SU-DHL-6 (cell line): ENCODE data around the gene PEA15.

Source experiments
- H2AFZ ChIP-seq: fragments of 200-600 bp; sonication (generic); 2 replicates; pipeline ENCODE4 v1.6.1; 2014; ENCODE audit warnings: low read depth, mild to moderate bottlenecking, moderate library complexity, mixed read lengths, antibody characterized with exemption, low read length; ENCODE audit not compliant: severe bottlenecking
- H3F3A ChIP-seq: fragments of 200-600 bp; shearing (Covaris generic); 2 replicates; pipeline ENCODE4 v1.6.0; 2016; ENCODE audit warnings: antibody characterized with exemption, mild to moderate bottlenecking; ENCODE audit not compliant: insufficient read depth
- H3K27ac ChIP-seq: fragments of 200-600 bp; sonication (generic); 2 replicates; pipeline ENCODE4 v1.5.1; 2016; ENCODE audit warnings: low read depth, mild to moderate bottlenecking, low read length, moderate library complexity, mixed read lengths
- H3K27me3 ChIP-seq: fragments of 200-600 bp; sonication (generic), shearing (Covaris generic); 2 replicates; pipeline ENCODE4 v1.6.0; 2014; ENCODE audit warnings: mild to moderate bottlenecking, low read length
- H3K36me3 ChIP-seq: fragments of 200-600 bp; sonication (generic); 2 replicates; pipeline ENCODE4 v1.6.1; 2014; ENCODE audit warnings: mild to moderate bottlenecking, low read length, mixed read lengths
- H3K4me2 ChIP-seq: fragments of 300-600, 200-600 bp; shearing (Covaris generic), sonication (generic); 2 replicates; pipeline ENCODE4 v1.6.0; 2014; ENCODE audit warnings: low read length, low read depth, mild to moderate bottlenecking; ENCODE audit not compliant: poor library complexity, severe bottlenecking
- H3K4me3 ChIP-seq: fragments of 200-600 bp; sonication (generic); 2 replicates; pipeline ENCODE4 v1.5.1; 2014; ENCODE audit warnings: antibody characterized with exemption, low read length, mild to moderate bottlenecking, mixed read lengths; ENCODE audit not compliant: insufficient read depth, poor library complexity, severe bottlenecking
- H3K79me2 ChIP-seq: fragments of 200-600 bp; sonication (generic); 2 replicates; pipeline ENCODE4 v1.6.1; 2014; ENCODE audit warnings: mild to moderate bottlenecking, low read length, moderate library complexity; ENCODE audit not compliant: insufficient read depth
- H3K9ac ChIP-seq: fragments of 200-600 bp; sonication (generic); 2 replicates; pipeline ENCODE4 v1.7.0; 2014; ENCODE audit warnings: mild to moderate bottlenecking, low read length
- H3K9me2 ChIP-seq: fragments of 200-600 bp; sonication (generic); replicated peaks from 2 replicates; pipeline ENCODE4 v1.6.1; 2014; ENCODE audit warnings: low read length; ENCODE audit not compliant: insufficient read depth
- H3K9me3 ChIP-seq: fragments of 200-600 bp; sonication (generic); 2 replicates; pipeline ENCODE4 v1.6.1; 2014; ENCODE audit warnings: low read length, mixed read lengths; ENCODE audit not compliant: insufficient read depth
- H4K20me1 ChIP-seq: fragments of 200-600 bp; sonication (generic); 2 replicates; pipeline ENCODE4 v1.6.1; 2014; ENCODE audit warnings: low read depth, mild to moderate bottlenecking, antibody characterized with exemption, low read length, moderate library complexity, mixed read lengths
- EZH2phosphoT487 ChIP-seq: fragments of 200-600 bp; sonication (generic), shearing (Covaris generic); conservative IDR thresholded peaks from 2 replicates; pipeline ENCODE4 v1.6.1; 2018; ENCODE audit warnings: mild to moderate bottlenecking, antibody characterized with exemption, low read length, moderate library complexity, mixed read lengths
- TF ChIP-seq, protein P1 (sequence below): fragments of 200-600 bp; sonication (generic); IDR thresholded peaks from one replicate; pipeline ENCODE4 v1.5.1; 2017; ENCODE audit warnings: antibody characterized with exemption, mild to moderate bottlenecking, low read length, moderate library complexity; ENCODE audit not compliant: insufficient read depth, poor library complexity, severe bottlenecking

Gene PEA15

GRCh38 chr1:160257411-160258015 is 52.3 kb downstream of the PEA15 start:
- Histone ChIP-seq H3K9ac (no peak overlapping the region), H3F3A (peaks cover 12% of the 10 kb centered on the region), H3K27ac (no peak overlapping the region), H4K20me1 (no peaks in the 10 kb centered on the region), H3K79me2 (peaks cover 37% of the 10 kb centered on the region), H2AFZ (no peak overlapping the region), H3K9me3 (no peaks in the 10 kb centered on the region), H3K4me2 (no peak overlapping the region), H3K36me3 (no peaks in the 10 kb centered on the region), H3K4me3 (no peak overlapping the region), H3K27me3 (no peaks in the 10 kb centered on the region), H3K9me2 (no peaks in the 10 kb centered on the region)
- no peak for TF ChIP-seq EZH2phosphoT487

DNA sequence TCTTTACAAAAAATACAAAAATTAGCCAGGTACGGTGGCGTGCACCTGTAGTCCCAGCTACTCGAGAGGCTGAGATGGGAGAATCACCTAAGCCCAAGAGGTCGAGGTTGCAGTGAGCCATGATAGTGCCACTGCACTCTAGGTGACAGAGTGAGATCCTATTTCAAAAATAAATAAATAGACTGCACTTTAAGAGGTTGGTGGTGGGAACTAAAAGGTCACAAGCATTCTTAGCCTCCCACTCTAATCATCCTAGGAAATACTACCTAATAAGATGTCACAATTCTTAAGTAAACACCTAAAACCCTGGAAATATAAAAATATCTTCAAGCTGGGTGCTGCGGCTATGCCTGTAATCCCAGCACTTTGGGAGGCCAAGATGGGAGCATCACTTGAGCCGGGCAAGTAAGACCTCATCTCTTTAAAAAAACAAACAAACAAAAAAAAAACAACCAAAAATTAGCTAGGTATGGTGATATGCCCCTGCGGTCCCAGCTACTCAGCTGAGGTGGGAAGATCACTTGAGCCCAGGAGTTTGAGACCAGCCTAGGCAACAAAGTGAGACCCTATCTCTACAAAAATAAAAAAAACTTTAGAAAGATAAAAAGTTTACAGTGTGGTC is 53.1 kb downstream of the PEA15 start:
- no peaks in the 10 kb centered on the region for H3K9me3 ChIP-seq
- H3K79me2 ChIP-seq = peaks cover 36% of the 10 kb centered on the region
- peaks cover 7% of the 10 kb centered on the region; the same call in 1 of the 2 replicates for H3F3A ChIP-seq
- H3K27me3 ChIP-seq = no peaks in the 10 kb centered on the region
- no peaks in the 10 kb centered on the region for H3K9me2 ChIP-seq
- no peaks in the 10 kb centered on the region for H4K20me1 ChIP-seq
- TF ChIP-seq EZH2phosphoT487 = no peak
- TF ChIP-seq, protein P1, sequence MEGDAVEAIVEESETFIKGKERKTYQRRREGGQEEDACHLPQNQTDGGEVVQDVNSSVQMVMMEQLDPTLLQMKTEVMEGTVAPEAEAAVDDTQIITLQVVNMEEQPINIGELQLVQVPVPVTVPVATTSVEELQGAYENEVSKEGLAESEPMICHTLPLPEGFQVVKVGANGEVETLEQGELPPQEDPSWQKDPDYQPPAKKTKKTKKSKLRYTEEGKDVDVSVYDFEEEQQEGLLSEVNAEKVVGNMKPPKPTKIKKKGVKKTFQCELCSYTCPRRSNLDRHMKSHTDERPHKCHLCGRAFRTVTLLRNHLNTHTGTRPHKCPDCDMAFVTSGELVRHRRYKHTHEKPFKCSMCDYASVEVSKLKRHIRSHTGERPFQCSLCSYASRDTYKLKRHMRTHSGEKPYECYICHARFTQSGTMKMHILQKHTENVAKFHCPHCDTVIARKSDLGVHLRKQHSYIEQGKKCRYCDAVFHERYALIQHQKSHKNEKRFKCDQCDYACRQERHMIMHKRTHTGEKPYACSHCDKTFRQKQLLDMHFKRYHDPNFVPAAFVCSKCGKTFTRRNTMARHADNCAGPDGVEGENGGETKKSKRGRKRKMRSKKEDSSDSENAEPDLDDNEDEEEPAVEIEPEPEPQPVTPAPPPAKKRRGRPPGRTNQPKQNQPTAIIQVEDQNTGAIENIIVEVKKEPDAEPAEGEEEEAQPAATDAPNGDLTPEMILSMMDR = no peak
- no peak overlapping the region for H3K27ac ChIP-seq
- no peaks in the 10 kb centered on the region for H3K36me3 ChIP-seq
- H3K9ac ChIP-seq = no peak overlapping the region
- H2AFZ ChIP-seq = no peak overlapping the region
- no peak overlapping the region for H3K4me3 ChIP-seq
- H3K4me2 ChIP-seq = no peak overlapping the region

- peak overlapping the region; percentile 59 for H3K4me3 ChIP-seq
- H3F3A ChIP-seq = peaks cover 7% of the 10 kb centered on the region; the same call in 1 of the 2 replicates
- peak overlapping the region; percentile 73 for H3K9ac ChIP-seq
- peaks cover 36% of the 10 kb centered on the region for H3K79me2 ChIP-seq
- no peak overlapping the region for H2AFZ ChIP-seq
- no peaks in the 10 kb centered on the region for H3K36me3 ChIP-seq
- H3K4me2 ChIP-seq = peak overlapping the region; percentile 91
- TF ChIP-seq, protein P1 = no peak
- no peak for TF ChIP-seq EZH2phosphoT487
- peak overlapping the region; percentile 12; the same call in 1 of the 2 replicates for H3K27ac ChIP-seq
- H3K9me3 ChIP-seq = no peaks in the 10 kb centered on the region
- H3K27me3 ChIP-seq = no peaks in the 10 kb centered on the region
- no peaks in the 10 kb centered on the region for H3K9me2 ChIP-seq
- H4K20me1 ChIP-seq = no peaks in the 10 kb centered on the region
Measured at GRCh38 chr1:160260406-160261382, 55.5 kb downstream of the PEA15 start.
